H1 (cell line): ENCODE measurements around the gene LRP1. TPM values are rescaled to one million over a fixed set of nuclear protein-coding genes. Genes with fewer than 3 reads are reported as not detected.

Source experiments
- CTCF ChIA-PET: fragments of 300-600 bp; sonication (Branson Sonifier 250); formaldehyde crosslinking; loops from one replicate; lab custom pipeline; 2021; ENCODE audit not compliant: partially characterized antibody; lab: Charles Lee
- POLR2A ChIA-PET: fragments of 300-600 bp; sonication (Branson Sonifier 250); formaldehyde crosslinking; loops from one replicate; lab custom pipeline; 2021; ENCODE audit warnings: inconsistent platforms; ENCODE audit not compliant: partially characterized antibody; lab: Charles Lee
- DNase-seq, 2 experiments: peaks; one replicate each; pipeline versions ENCODE4 v3.0.0 to v3.0.0-alpha.2; 2010 to 2022; ENCODE audit warnings: low spot score in 2 of 2, low read depth in 1 of 2, mixed read lengths in 1 of 2
- FAIRE-seq: peaks from 2 replicates; lab custom pipeline; 2011; peaks lifted over from hg19 to GRCh38; lab: Jason Lieb, UNC
- H2AFZ ChIP-seq: 2 replicates; pipeline ENCODE4 v1.8.1; 2012; ENCODE audit warnings: low read length, inconsistent platforms
- H2AK5ac ChIP-seq: 2 replicates; pipeline ENCODE4 v1.6.1; 2013; ENCODE audit warnings: low read depth, low read length
- H2BK120ac ChIP-seq: replicated peaks from 2 replicates; pipeline ENCODE3; 2013; ENCODE audit warnings: low read depth, low read length, inconsistent platforms
- H2BK12ac ChIP-seq: 2 replicates; pipeline ENCODE4 v1.6.1; 2013; ENCODE audit warnings: low read depth, low read length
- H2BK15ac ChIP-seq: 2 replicates; pipeline ENCODE4 v1.6.1; 2013; ENCODE audit warnings: low read length
- H2BK20ac ChIP-seq: 2 replicates; pipeline ENCODE4 v1.6.1; 2013; ENCODE audit warnings: low read length
- H2BK5ac ChIP-seq: 2 replicates; pipeline ENCODE4 v1.6.1; 2013; ENCODE audit warnings: low read depth, low read length
- H3K14ac ChIP-seq: 2 replicates; pipeline ENCODE4 v1.6.1; 2013; ENCODE audit warnings: inconsistent platforms; ENCODE audit not compliant: insufficient read length
- H3K18ac ChIP-seq: 2 replicates; pipeline ENCODE4 v1.6.1; 2013; ENCODE audit warnings: low read length; ENCODE audit errors: extremely low read depth
- H3K23ac ChIP-seq: 2 replicates; pipeline ENCODE4 v1.6.1; 2013; ENCODE audit warnings: inconsistent platforms; ENCODE audit not compliant: insufficient read length
- H3K23me2 ChIP-seq: 2 replicates; pipeline ENCODE4 v1.6.1; 2013; ENCODE audit warnings: low read depth, low read length
- H3K27ac ChIP-seq: 2 replicates; pipeline ENCODE4 v1.6.1; 2011; ENCODE audit warnings: low read depth, low read length, inconsistent platforms
- H3K27me3 ChIP-seq, 4 experiments: replicated peaks in 1 of 4; 1 replicate in 1 of 4; 2 replicates in 3 of 4; pipeline versions ENCODE4 v1.6.1 to v1.8.1; 2011 to 2013; ENCODE audit warnings: low read length in 3 of 4, mild to moderate bottlenecking in 3 of 4, inconsistent platforms in 2 of 4, mixed read lengths in 2 of 4, moderate library complexity in 1 of 4; ENCODE audit not compliant: control insufficient read depth in 3 of 4, insufficient read depth in 3 of 4; ENCODE audit errors: extremely low read depth in 1 of 4
- H3K36me3 ChIP-seq, 4 experiments: 2 replicates each; pipeline versions ENCODE4 v1.6.1 to v1.8.1; 2011 to 2013; ENCODE audit warnings: mild to moderate bottlenecking in 4 of 4, low read length in 3 of 4, moderate library complexity in 2 of 4, control low read depth in 1 of 4, inconsistent platforms in 1 of 4; ENCODE audit not compliant: insufficient read depth in 4 of 4, control insufficient read depth in 2 of 4
- H3K4ac ChIP-seq: replicated peaks from 2 replicates; pipeline ENCODE3; 2013; ENCODE audit warnings: low read length, low read depth, mixed read lengths, inconsistent platforms; ENCODE audit not compliant: insufficient read length
- H3K4me1 ChIP-seq, 4 experiments: replicated peaks in 1 of 4; 1 replicate in 1 of 4; 2 replicates in 3 of 4; pipeline versions ENCODE4 v1.6.1 to v1.8.1; 2011 to 2013; ENCODE audit warnings: low read length in 3 of 4, inconsistent platforms in 2 of 4, mixed read lengths in 1 of 4; ENCODE audit not compliant: insufficient read depth in 4 of 4, control insufficient read depth in 3 of 4
- H3K4me2 ChIP-seq, 2 experiments: 2 replicates each; pipeline versions ENCODE4 v1.6.1 to v1.8.1; 2011 to 2013; ENCODE audit warnings: low read depth in 2 of 2, low read length in 2 of 2, control low read depth in 1 of 2, inconsistent platforms in 1 of 2, mild to moderate bottlenecking in 1 of 2; ENCODE audit not compliant: insufficient read depth in 1 of 2
- H3K4me3 ChIP-seq, 4 experiments: fragments of 200-600, 300-600 bp in 1 of 4; sonication (generic), shearing (Covaris generic), sonication (Bioruptor Twin) in 1 of 4; 2 replicates each; pipeline versions ENCODE4 v1.5.1 to v1.8.1; 2011 to 2016; ENCODE audit warnings: low read length in 4 of 4, low read depth in 3 of 4, control low read depth in 2 of 4, inconsistent platforms in 2 of 4, mild to moderate bottlenecking in 2 of 4, mixed read lengths in 1 of 4, moderate library complexity in 1 of 4; ENCODE audit not compliant: insufficient read depth in 2 of 4; ENCODE audit errors: extremely low read depth in 1 of 4
- H3K56ac ChIP-seq: replicated peaks from 2 replicates; pipeline ENCODE3; 2013; ENCODE audit warnings: low read depth, mild to moderate bottlenecking, mixed read lengths, low read length, inconsistent platforms; ENCODE audit not compliant: insufficient read length
- H3K79me1 ChIP-seq: 2 replicates; pipeline ENCODE4 v1.6.1; 2013; ENCODE audit warnings: low read depth, low read length, control low read depth
- H3K79me2 ChIP-seq, 2 experiments: 2 replicates each; pipeline versions ENCODE4 v1.6.1 to v1.8.1; 2012 to 2013; ENCODE audit warnings: low read length in 2 of 2, mild to moderate bottlenecking in 2 of 2, inconsistent platforms in 1 of 2; ENCODE audit not compliant: insufficient read depth in 2 of 2, control insufficient read depth in 1 of 2
- H3K9ac ChIP-seq, 4 experiments: replicated peaks in 1 of 4; 1 replicate in 1 of 4; 2 replicates in 3 of 4; pipeline versions ENCODE4 v1.6.1 to v1.8.1; 2011 to 2013; ENCODE audit warnings: low read depth in 3 of 4, low read length in 3 of 4, control low read depth in 2 of 4, mild to moderate bottlenecking in 2 of 4, moderate library complexity in 2 of 4, inconsistent platforms in 1 of 4; ENCODE audit errors: extremely low read depth in 1 of 4
- H3K9me3 ChIP-seq, 2 experiments: 2 replicates each; pipeline versions ENCODE4 v1.6.1 to v1.8.1; 2012 to 2013; ENCODE audit warnings: mild to moderate bottlenecking in 2 of 2, moderate library complexity in 2 of 2, control low read depth in 1 of 2, inconsistent platforms in 1 of 2, low read depth in 1 of 2, low read length in 1 of 2, mixed read lengths in 1 of 2; ENCODE audit not compliant: insufficient read depth in 2 of 2
- H4K20me1 ChIP-seq, 2 experiments: replicated peaks in 1 of 2; 2 replicates each; pipeline versions ENCODE3 to v1.8.1; 2011 to 2013; ENCODE audit warnings: inconsistent platforms in 2 of 2, low read length in 2 of 2, mild to moderate bottlenecking in 1 of 2; ENCODE audit not compliant: insufficient read depth in 2 of 2, control insufficient read depth in 1 of 2
- H4K5ac ChIP-seq: 2 replicates; pipeline ENCODE4 v1.6.1; 2013; ENCODE audit warnings: low read length, low read depth, mixed read lengths, inconsistent platforms; ENCODE audit not compliant: insufficient read length
- H4K8ac ChIP-seq: 2 replicates; pipeline ENCODE4 v1.8.0; 2013; ENCODE audit warnings: mild to moderate bottlenecking, moderate library complexity, low read length, inconsistent platforms; ENCODE audit not compliant: insufficient read depth; ENCODE audit errors: extremely low read depth
- H4K91ac ChIP-seq: replicated peaks from 2 replicates; pipeline ENCODE3; 2013; ENCODE audit warnings: low read length, mixed read lengths, inconsistent platforms; ENCODE audit not compliant: insufficient read length
- EP300 ChIP-seq, 2 experiments: IDR thresholded peaks; 1 replicate in 1 of 2; 2 replicates in 1 of 2; pipeline ENCODE4 v1.6.1; 2011 to 2012; ENCODE audit warnings: low read depth in 2 of 2, low read length in 2 of 2, mild to moderate bottlenecking in 2 of 2, borderline replicate concordance in 1 of 2, inconsistent platforms in 1 of 2, moderate library complexity in 1 of 2
- POLR2AphosphoS5 ChIP-seq: IDR thresholded peaks from 2 replicates; pipeline ENCODE4 v1.6.1; 2011; ENCODE audit warnings: low read depth, low read length
- RXRA ChIP-seq: IDR thresholded peaks from 2 replicates; pipeline ENCODE4 v1.6.1; 2011; ENCODE audit warnings: low read depth, mild to moderate bottlenecking, low read length, moderate library complexity; ENCODE audit not compliant: insufficient read depth
- SAP30 ChIP-seq: fragments of 300-600 bp; sonication (generic); IDR thresholded peaks from 2 replicates; pipeline ENCODE4 v1.7.1; 2012; ENCODE audit warnings: low read length, moderate library complexity, mild to moderate bottlenecking, inconsistent platforms; ENCODE audit not compliant: insufficient read depth, insufficient replicate concordance
- TAF1 ChIP-seq: IDR thresholded peaks from 2 replicates; pipeline ENCODE4 v1.6.1; 2011; ENCODE audit warnings: mild to moderate bottlenecking, low read depth, low read length
- WGBS, 2 experiments: shearing (Covaris generic) in 1 of 2; methylation state at CpG; one replicate each; pipeline versions ENCODE4 v1.1.6 to v1.1.7; 2013 to 2015; ENCODE audit warnings: low lambda C conversion rate in 2 of 2, mixed read lengths in 2 of 2, inconsistent platforms in 1 of 2, low coverage in 1 of 2, missing lambda C conversion rate in 1 of 2; ENCODE audit not compliant: insufficient replicate concordance in 2 of 2, insufficient coverage in 1 of 2, insufficient read length in 1 of 2; ENCODE audit errors: extremely low coverage in 1 of 2, missing lambda C conversion rate in 1 of 2; 5-methylcytosine and 5-hydroxymethylcytosine counted together
- polyA plus RNA-seq, 7 experiments: library from polyadenylated mRNA; depleted of rRNA in 3 of 7; stranded (reverse) in 5 of 7; unstranded in 2 of 7; fragments of >200 nt in 5 of 7; fragments of 200-250 nt in 2 of 7; gene quantifications; 1 replicate in 5 of 7; 2 replicates in 1 of 7; 4 replicates in 1 of 7; pipeline versions ENCODE4 v1.2.1 to v1.2.3, GENCODE V29; 2011 to 2013; ENCODE audit warnings: missing spikeins in 2 of 7, mixed read lengths in 2 of 7
- total RNA-seq: library from RNA; stranded (reverse); fragmentation: NEBNext Ultra II Directional; extraction: Animal tissue kit (Norgen Biotek cat#: 25700); gene quantifications from 2 replicates; pipeline ENCODE4 v1.2.1, GENCODE V29; 2021

Gene LRP1
- total and polyA plus RNA-seq, 2 of the 8 experiments (the other 6 are each of a cell fraction or from before 2014, with no cell fraction given), result 35.3 to 92.5 TPM

DNA sequence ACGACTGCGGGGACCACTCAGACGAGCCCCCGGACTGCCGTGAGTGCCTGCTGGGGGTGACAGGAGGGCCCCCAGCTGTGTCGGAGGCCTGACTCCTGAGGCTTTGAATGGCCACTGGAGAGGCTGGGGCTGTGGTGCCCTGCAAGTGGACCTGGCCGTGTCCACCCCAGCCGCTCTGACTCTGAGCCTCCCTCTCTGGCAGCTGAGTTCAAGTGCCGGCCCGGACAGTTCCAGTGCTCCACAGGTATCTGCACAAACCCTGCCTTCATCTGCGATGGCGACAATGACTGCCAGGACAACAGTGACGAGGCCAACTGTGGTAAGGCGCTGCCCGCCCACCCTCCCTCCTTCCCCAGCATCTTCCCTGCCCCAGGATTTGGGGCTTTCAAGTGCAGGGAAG, 72.2 kb downstream of the LRP1 start:
- Histone ChIP-seq H3K4ac (no peak overlapping the region), H2BK15ac (no peak overlapping the region), H3K79me2 (no peaks in the 10 kb centered on the region), H3K9me3 (no peaks in the 10 kb centered on the region), H3K23me2 (no peaks in the 10 kb centered on the region), H3K4me1 (no peaks in the 10 kb centered on the region), H2BK12ac (no peak overlapping the region), H2AFZ (no peak overlapping the region), H3K27ac (no peak overlapping the region), H3K56ac (no peak overlapping the region), H3K18ac (no peak overlapping the region), H2BK120ac (no peak overlapping the region), H4K5ac (no peak overlapping the region), H3K4me3 (no peak overlapping the region), H2BK5ac (no peak overlapping the region), H3K79me1 (no peaks in the 10 kb centered on the region; the same call in 1 of the 2 replicates), H3K14ac (no peak overlapping the region), H3K9ac (no peak overlapping the region), H3K36me3 (peaks cover 55 to 98% (median 91%) of the 10 kb centered on the region in 4 experiments), H3K4me2 (no peak overlapping the region), H3K27me3 (no peaks in the 10 kb centered on the region), H3K23ac (no peak overlapping the region), H2BK20ac (no peak overlapping the region), H2AK5ac (no peak overlapping the region), H4K8ac (no peak overlapping the region), H4K91ac (no peak overlapping the region), H4K20me1 (peaks cover 8 to 23% of the 10 kb centered on the region in 2 experiments)
- ChIA-PET POLR2A (interaction anchor here (0.6 to 6.5 kb wide), 3 partner anchors 10 to 31 kb away, joined by 3 to 33 read pairs (median 4); partner anchors contain the start of gene SHMT2), CTCF (interaction anchor here (1.2 kb wide), 1 partner anchor 17 kb away, joined by 6 read pairs; no protein-coding TSS in a partner anchor)
- DNase-seq (no peak), FAIRE-seq (no peak)
- TF ChIP-seq SAP30, result no peak
- TF ChIP-seq POLR2AphosphoS5, result no peak
- TF ChIP-seq TAF1, result no peak
- TF ChIP-seq RXRA, result no peak
- no peak for TF ChIP-seq EP300 (IDR thresholded peaks at IDR 0.05; ENCODE audit: borderline replicate concordance in 1 of 2, low read depth in 2 of 2, low read length in 2 of 2)
- 93% methylated on average over 12 of the region's 15 CpGs; no CpG with 5 or more reads in 1 of the 2 experiments for WGBS, 2 experiments
